Left kidney (tissue), 2 donors: ENCODE measurements around the gene FOXP1. TPM values are rescaled to one million over a fixed set of nuclear protein-coding genes. Genes with fewer than 3 reads are reported as not detected.
"Not testable (repeated sequence)": the region's sequence is repeated elsewhere in the genome, so short reads cannot be mapped to it uniquely, and the experiment has no call there.

Experiments used
- DNase-seq: peaks from one replicate; pipeline ENCODE4 v3.0.0-alpha.2; 2013
- polyA plus RNA-seq: library from polyadenylated mRNA; unstranded; fragments of 120-200 nt; gene quantifications from one replicate; pipeline ENCODE4 v1.2.1, GENCODE V29; 2013; ENCODE audit not compliant: insufficient read length

Gene FOXP1
- polyA plus RNA-seq, 1 donor = 46.7 TPM

- no peak for DNase-seq
Observed at GRCh38 chr3:71330505-71330904, 253.0 kb downstream of the FOXP1 start.

DNA sequence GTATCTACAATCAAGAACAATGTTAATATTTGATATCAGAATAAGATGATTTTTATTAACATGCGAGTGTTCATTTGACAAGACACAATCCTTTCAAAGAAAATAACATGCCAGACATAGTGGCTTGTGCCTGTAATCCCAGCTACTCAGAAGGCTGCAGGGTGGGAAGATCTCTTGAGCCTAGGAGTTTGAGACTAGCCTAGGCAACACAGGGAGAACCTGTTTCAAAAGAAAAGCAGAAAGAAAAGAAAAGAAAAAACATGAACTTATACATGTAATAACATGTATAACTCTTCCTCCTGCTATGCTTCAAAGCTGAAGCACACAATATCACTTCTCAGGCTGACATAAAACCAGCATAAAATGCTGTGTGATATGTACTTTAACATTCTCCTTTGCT lies 253.7 kb downstream of the FOXP1 start:
- DNase-seq = no peak

DNA sequence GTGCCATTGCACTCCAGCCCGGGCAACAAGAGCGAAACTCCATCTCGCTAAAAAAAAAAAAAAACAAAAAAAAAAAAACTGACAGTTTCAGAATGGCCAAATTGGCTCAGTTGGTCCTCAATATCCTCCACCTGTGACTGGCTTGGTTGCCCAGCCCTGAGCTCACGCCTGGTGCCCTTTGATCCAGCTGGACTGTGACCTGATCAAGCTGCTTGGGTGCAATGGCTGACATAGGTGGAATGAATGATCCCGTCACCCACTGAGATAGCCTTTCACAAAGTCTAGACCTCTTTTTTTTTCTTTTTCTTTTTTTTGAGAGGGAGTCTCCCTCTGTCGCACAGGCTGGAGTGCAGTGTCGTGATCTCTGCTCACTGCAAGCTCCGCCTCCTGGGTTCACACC lies 254.6 kb downstream of the FOXP1 start:
- DNase-seq = no peak

DNA sequence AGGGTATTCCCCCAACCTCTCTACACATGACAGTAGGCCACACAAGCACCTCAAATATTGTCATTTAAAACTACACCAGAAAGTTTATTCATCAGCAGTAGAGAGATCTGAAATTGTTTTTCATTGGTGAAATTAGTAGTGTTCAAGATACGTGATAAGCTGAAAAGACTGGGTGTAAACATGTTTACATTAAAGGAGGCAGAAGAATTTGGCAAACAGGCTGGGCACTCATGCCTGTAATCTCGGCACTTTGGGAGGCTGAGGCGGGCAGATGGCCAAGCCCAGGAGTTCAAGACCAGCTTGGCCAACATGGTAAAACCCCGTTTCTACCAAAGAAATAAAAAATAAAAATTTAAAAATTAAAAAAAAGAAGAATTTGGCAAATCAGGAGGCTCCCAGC lies 255.6 kb downstream of the FOXP1 start:
- no peak for DNase-seq

DNA sequence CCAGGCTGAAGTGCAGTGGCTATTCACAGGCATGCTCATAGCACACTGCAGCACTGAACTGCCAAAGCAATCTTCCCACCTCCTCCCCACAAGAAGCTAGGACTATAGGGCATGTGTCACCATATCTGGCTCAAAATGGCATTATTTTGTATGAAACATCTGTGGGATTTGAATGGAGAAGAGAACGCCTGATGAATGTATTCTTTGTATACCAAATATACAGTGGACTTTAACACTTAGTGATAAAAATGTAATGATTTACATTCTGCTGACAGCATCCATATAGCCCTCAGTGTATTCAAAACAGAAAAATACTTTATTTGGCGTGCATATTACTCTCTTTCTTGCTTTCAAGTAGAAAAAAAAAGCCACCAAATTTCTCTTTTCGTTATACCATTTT lies 257.8 kb downstream of the FOXP1 start:
- no peak for DNase-seq

GRCh38 chr3:71324224-71324623 lies 259.3 kb downstream of the FOXP1 start:
- not testable (repeated sequence) for DNase-seq

DNA sequence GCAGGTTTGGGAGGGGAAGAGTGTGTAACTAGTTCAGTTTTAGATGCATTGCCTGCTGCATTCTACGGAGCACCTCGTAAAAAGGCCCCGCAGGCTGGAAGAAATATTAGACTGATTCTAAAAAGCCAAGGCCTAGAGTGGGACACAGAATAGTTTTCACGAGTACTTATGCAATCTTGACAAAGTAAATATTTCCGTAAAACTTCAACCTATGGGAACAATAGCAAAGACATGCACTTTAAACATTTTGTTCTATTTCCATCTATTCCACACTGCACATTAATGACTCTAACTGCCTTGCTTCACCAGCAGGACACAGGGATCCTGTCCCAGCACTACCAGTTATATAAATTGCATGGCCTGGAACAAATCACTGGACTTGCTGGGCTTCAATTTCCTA lies 260.0 kb downstream of the FOXP1 start:
- no peak for DNase-seq

DNA sequence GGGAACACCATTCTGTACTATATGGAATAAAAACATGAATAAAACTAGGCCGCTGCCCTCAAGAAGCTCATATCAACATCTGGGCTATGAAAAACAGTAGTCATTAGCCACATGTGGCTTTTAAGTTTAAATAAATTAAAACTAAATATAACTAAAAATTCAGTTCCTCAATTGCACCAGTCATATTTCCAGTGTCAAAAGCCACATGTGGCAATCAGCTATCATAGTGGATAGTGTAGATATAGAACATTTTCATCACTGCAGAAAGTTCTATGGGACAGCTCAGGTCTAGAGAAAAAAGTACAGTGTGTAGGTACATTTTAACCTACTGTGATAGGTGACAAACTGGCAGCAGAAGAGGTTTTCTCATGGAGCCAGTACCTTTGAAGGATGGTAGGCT lies 261.4 kb downstream of the FOXP1 start:
- no peak for DNase-seq

DNA sequence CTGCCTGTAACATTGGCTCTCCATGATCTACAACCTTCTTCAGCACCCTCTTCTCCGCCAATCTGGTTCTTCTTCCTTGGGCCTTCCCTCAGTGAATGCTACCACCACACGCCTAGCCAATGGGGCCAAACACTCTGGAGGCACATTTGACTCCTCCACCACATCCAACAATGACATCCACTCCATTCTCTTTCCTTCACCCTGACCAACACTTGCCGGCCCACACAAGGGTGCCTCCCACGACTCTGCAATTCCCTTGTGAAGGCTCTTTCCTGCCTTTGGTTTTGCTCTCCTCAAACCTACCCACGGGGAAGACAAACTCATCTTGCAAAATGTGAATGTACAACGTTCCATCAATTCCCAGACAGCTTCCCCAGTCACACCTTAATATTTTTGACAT lies 263.8 kb downstream of the FOXP1 start:
- no peak for DNase-seq

- DNase-seq = no peak
Observed at GRCh38 chr3:71318458-71318827, 265.1 kb downstream of the FOXP1 start.

DNA sequence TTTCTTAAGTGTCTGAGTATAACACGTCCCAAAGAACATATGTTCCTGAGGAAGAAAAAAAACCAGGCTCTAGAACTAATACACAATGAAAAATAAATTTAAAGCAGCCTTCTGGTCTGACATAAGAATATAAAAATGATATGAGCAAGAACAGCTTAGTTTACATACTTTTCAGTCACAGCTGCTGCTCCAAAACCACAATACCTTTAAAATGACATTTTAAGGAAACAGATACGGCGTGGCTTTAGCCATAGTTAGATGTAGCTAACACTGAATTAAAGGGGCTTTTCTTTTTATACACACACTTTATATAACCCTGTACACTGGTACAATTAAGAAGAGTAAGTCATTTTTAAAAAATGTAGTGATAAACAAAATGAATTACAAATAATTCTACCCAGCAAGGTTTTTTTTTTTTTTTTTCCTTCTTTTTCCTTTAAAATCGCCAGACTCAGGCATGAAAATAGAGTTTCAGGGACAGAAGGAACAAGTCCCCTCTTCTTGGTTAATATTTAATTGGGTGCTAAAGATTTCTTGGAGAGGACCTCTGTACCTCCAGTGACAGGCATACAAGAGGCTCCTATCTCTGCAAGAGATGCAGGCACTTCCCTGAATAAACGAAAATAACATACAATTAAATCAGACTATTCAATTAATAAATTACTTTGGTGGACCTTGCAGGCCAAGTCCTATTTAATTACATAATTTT lies 265.6 kb downstream of the FOXP1 start:
- no peak for DNase-seq

GRCh38 chr3:71317140-71317539 lies 266.4 kb downstream of the FOXP1 start:
- DNase-seq = no peak

GRCh38 chr3:71316066-71316777 lies 267.3 kb downstream of the FOXP1 start:
- no peak for DNase-seq

- no peak for DNase-seq
Observed at GRCh38 chr3:71315431-71315830, 268.1 kb downstream of the FOXP1 start.

GRCh38 chr3:71313844-71314243 lies 269.7 kb downstream of the FOXP1 start:
- no peak for DNase-seq

- no peak for DNase-seq
Observed at GRCh38 chr3:71312461-71312860, 271.1 kb downstream of the FOXP1 start.

- no peak for DNase-seq
Observed at GRCh38 chr3:71311661-71312046, 271.9 kb downstream of the FOXP1 start.

GRCh38 chr3:71310980-71311660 lies 272.4 kb downstream of the FOXP1 start:
- DNase-seq = no peak

- DNase-seq = no peak
Observed at GRCh38 chr3:71310359-71310979, 273.1 kb downstream of the FOXP1 start.

- no peak for DNase-seq
Observed at GRCh38 chr3:71309886-71310285, 273.6 kb downstream of the FOXP1 start.

- DNase-seq = no peak
Observed at GRCh38 chr3:71309342-71309741, 274.2 kb downstream of the FOXP1 start.

DNA sequence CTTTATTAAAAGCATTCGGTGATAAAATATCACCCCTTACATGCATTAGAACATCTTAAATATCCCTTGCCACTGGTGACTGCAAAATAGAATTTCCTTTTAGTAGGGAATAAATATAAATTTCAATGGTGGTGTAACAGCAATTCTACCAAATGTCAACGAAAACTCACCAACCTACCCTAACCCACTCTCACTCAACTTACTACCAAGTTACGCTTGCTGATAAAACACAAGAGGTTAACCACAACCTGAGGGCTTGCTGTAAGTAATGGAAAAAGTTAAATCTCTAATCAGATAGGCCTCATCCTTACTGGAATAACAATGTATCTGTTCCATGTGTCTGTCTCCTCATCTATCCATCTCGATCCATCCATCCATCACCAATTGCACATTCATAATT lies 274.7 kb downstream of the FOXP1 start:
- DNase-seq = no peak
